ENCODE results near the gene LANCL2. TPM values are rescaled to one million over a fixed set of nuclear protein-coding genes. Genes with fewer than 3 reads are reported as not detected.
A peak's percentile ranks its signal among the peaks of the same experiment; 100 is the strongest.
"Not testable (repeated sequence)": the region's sequence is repeated elsewhere in the genome, so short reads cannot be mapped to it uniquely, and the experiment has no call there.

Gene LANCL2
- total RNA-seq, 1 experiment from 2014 or later, result 14.3 TPM

- Mint-ChIP-seq H3K4me1 (ENCODE audit: insufficient read depth, unreplicated experiment) (no peaks in the 10 kb centered on the region), H3K27me3 (ENCODE audit: insufficient read depth, unreplicated experiment) (no peaks in the 10 kb centered on the region), H3K9me3 (ENCODE audit: unreplicated experiment) (no peaks in the 10 kb centered on the region), H3K4me3 (ENCODE audit: unreplicated experiment) (no peak overlapping the region), H3K36me3 (ENCODE audit: insufficient read depth, unreplicated experiment) (no peaks in the 10 kb centered on the region), H3K27ac (ENCODE audit: low read depth, unreplicated experiment) (no peak overlapping the region)
- no peak for DNase-seq (ENCODE audit: unreplicated experiment)
- BruUV-seq (replicated peaks), result no TSS peak
- ChIA-PET POLR2A (interaction anchor here (1.0 kb wide), 1 partner anchor 9 kb away, joined by 3 read pairs; no protein-coding TSS in a partner anchor), CTCF (interaction anchor here (0.9 to 3.6 kb wide), 5 partner anchors 35 to 155 kb away, joined by 3 to 22 read pairs (median 4); no protein-coding TSS in a partner anchor)
- TF ChIP-seq, protein P1, sequence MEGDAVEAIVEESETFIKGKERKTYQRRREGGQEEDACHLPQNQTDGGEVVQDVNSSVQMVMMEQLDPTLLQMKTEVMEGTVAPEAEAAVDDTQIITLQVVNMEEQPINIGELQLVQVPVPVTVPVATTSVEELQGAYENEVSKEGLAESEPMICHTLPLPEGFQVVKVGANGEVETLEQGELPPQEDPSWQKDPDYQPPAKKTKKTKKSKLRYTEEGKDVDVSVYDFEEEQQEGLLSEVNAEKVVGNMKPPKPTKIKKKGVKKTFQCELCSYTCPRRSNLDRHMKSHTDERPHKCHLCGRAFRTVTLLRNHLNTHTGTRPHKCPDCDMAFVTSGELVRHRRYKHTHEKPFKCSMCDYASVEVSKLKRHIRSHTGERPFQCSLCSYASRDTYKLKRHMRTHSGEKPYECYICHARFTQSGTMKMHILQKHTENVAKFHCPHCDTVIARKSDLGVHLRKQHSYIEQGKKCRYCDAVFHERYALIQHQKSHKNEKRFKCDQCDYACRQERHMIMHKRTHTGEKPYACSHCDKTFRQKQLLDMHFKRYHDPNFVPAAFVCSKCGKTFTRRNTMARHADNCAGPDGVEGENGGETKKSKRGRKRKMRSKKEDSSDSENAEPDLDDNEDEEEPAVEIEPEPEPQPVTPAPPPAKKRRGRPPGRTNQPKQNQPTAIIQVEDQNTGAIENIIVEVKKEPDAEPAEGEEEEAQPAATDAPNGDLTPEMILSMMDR (IDR thresholded peaks at IDR 0.05; ENCODE audit: unreplicated experiment), result no peak
- intact Hi-C loops (cut with micrococcal nuclease), result no loop called here
Observed at GRCh38 chr7:55410667-55411239, 45.6 kb downstream of the LANCL2 start.

DNA sequence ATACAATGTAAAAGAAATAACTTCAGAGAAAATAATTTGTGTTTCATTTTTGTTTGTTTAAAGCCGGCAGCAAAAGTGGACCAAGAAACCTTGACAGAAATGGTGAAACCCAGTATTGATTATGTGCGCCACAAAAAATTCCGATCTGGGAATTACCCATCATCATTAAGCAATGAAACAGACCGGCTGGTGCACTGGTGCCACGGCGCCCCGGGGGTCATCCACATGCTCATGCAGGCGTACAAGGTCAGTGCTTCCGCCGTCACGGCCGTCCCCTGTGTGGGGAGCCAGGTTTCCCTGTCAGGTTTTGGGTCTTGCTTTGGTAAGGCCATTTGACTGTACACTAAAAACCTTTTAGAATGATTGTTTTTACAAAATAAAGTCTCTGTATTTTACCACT, 46.7 kb downstream of the LANCL2 start:
- Mint-ChIP-seq H3K36me3 (ENCODE audit: insufficient read depth, unreplicated experiment) (no peaks in the 10 kb centered on the region), H3K27me3 (ENCODE audit: insufficient read depth, unreplicated experiment) (no peaks in the 10 kb centered on the region), H3K4me1 (ENCODE audit: insufficient read depth, unreplicated experiment) (no peaks in the 10 kb centered on the region), H3K27ac (ENCODE audit: low read depth, unreplicated experiment) (no peak overlapping the region), H3K4me3 (ENCODE audit: unreplicated experiment) (no peak overlapping the region), H3K9me3 (ENCODE audit: unreplicated experiment) (no peaks in the 10 kb centered on the region)
- ChIA-PET CTCF (no interaction called here), POLR2A (no interaction called here)
- TF ChIP-seq, protein P1 (IDR thresholded peaks at IDR 0.05; ENCODE audit: unreplicated experiment), result no peak
- no TSS peak for BruUV-seq (replicated peaks)
- no peak for DNase-seq (ENCODE audit: unreplicated experiment)
- intact Hi-C loops (cut with micrococcal nuclease), result no loop called here

DNA sequence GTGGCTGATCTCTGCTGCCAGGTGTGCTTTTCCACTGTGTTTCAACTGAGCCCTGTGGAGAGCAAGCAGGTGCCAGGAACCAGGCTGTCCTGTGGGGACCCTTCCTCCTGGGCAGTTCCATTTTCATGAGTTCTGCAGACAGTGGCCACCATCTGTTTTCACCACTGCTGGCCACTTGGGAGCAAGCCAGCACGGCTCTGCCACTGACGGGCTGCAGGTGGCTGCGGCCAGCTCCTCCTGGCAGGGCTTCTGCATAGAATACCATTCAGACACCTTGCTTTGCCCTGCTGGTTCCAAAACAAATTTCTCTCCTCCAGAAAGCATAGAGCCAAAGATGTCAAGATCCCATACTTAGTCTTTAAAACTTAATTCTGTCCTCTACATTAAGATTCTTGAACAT, 48.3 kb downstream of the LANCL2 start:
- Mint-ChIP-seq H3K27ac (ENCODE audit: low read depth, unreplicated experiment) (no peak overlapping the region), H3K4me3 (ENCODE audit: unreplicated experiment) (no peak overlapping the region), H3K4me1 (ENCODE audit: insufficient read depth, unreplicated experiment) (no peaks in the 10 kb centered on the region), H3K36me3 (ENCODE audit: insufficient read depth, unreplicated experiment) (no peaks in the 10 kb centered on the region), H3K27me3 (ENCODE audit: insufficient read depth, unreplicated experiment) (no peaks in the 10 kb centered on the region), H3K9me3 (ENCODE audit: unreplicated experiment) (no peaks in the 10 kb centered on the region)
- CTCF ChIA-PET, result interaction anchor here (0.7 to 6.9 kb wide), 11 partner anchors 10 to 720 kb away, joined by 3 to 304 read pairs (median 4); no protein-coding TSS in a partner anchor
- TF ChIP-seq, protein P1 (IDR thresholded peaks at IDR 0.05; ENCODE audit: unreplicated experiment), result no peak
- intact Hi-C loops (cut with micrococcal nuclease), result no loop called here
- BruUV-seq (replicated peaks), result no TSS peak
- POLR2A ChIA-PET, result no interaction called here
- no peak for DNase-seq (ENCODE audit: unreplicated experiment)

DNA sequence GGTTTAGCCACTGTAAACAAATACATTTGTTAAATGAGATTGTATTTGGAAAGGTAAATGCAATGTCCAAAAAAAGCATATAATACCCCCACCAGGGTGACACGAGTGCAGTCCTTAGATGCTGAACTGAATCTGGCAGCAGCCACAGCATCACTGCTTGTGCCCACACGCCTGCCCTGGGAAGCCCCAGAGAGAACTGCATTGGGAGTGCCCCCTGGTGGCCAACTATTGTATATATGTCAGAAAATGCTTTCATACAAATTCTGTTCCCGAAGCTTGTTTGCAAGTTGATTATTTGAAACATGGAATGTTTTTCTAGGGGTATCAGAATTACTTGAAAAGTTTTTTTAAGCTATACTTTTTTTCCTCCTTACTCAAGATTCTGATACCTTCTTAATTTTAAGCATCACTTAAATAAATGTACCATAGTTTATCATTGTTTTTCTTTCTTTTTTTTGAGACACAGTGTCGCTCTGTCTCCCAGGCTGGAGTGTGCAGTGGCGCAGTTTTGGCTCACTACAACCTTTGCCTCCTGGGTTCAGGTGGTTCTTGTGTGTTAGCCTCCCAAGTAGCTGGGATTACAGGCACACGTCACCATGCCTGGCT, 50.1 kb downstream of the LANCL2 start:
- CTCF ChIA-PET, result interaction anchor here (0.5 to 6.9 kb wide), 45 partner anchors 8 to 1031 kb away, joined by 3 to 304 read pairs (median 4); no protein-coding TSS in a partner anchor
- DNase-seq (ENCODE audit: unreplicated experiment), result peak; percentile 81
- no TSS peak for BruUV-seq (replicated peaks)
- intact Hi-C loops (cut with micrococcal nuclease), result loop anchor here (1.0 to 5.0 kb wide), 4 partner anchors 126 to 658 kb away; partner anchors contain the start of gene SEC61G
- TF ChIP-seq, protein P1 (IDR thresholded peaks at IDR 0.05; ENCODE audit: unreplicated experiment), result peak; percentile 77
- H3K4me1 Mint-ChIP-seq (ENCODE audit: insufficient read depth, unreplicated experiment), result no peaks in the 10 kb centered on the region
- H3K27ac Mint-ChIP-seq (ENCODE audit: low read depth, unreplicated experiment), result no peak overlapping the region
- no peak overlapping the region for H3K4me3 Mint-ChIP-seq (ENCODE audit: unreplicated experiment)
- peaks cover 7% of the 10 kb centered on the region for H3K36me3 Mint-ChIP-seq (ENCODE audit: insufficient read depth, unreplicated experiment)
- POLR2A ChIA-PET, result interaction anchor here (1.0 to 1.5 kb wide), 3 partner anchors 127 to 133 kb away, joined by 3 to 7 read pairs (median 5); no protein-coding TSS in a partner anchor
- no peaks in the 10 kb centered on the region for H3K9me3 Mint-ChIP-seq (ENCODE audit: unreplicated experiment)
- H3K27me3 Mint-ChIP-seq (ENCODE audit: insufficient read depth, unreplicated experiment), result no peaks in the 10 kb centered on the region

- CTCF ChIA-PET, result interaction anchor here (0.6 to 6.9 kb wide), 5 partner anchors 67 to 728 kb away, joined by 3 to 304 read pairs (median 3); no protein-coding TSS in a partner anchor
- BruUV-seq (replicated peaks), result not testable (repeated sequence)
Observed at GRCh38 chr7:55417456-55417855, 52.3 kb downstream of the LANCL2 start.

More at GRCh38 chr7:55417456-55417855, 52.3 kb downstream of the LANCL2 start:
- not testable (repeated sequence) for H3K36me3 Mint-ChIP-seq (ENCODE audit: insufficient read depth, unreplicated experiment); H3K4me3 Mint-ChIP-seq (ENCODE audit: unreplicated experiment); H3K27me3 Mint-ChIP-seq (ENCODE audit: insufficient read depth, unreplicated experiment); H3K9me3 Mint-ChIP-seq (ENCODE audit: unreplicated experiment); H3K4me1 Mint-ChIP-seq (ENCODE audit: insufficient read depth, unreplicated experiment); H3K27ac Mint-ChIP-seq (ENCODE audit: low read depth, unreplicated experiment); DNase-seq (ENCODE audit: unreplicated experiment)
- POLR2A ChIA-PET, result interaction anchor here (0.6 to 0.7 kb wide), 2 partner anchors 11 to 18 kb away, joined by 3 read pairs; no protein-coding TSS in a partner anchor
- intact Hi-C loops (cut with micrococcal nuclease), result loop anchor here (5.0 kb wide), 1 partner anchor 660 kb away; the partner anchor contains the start of gene SEC61G

Measured in MCF 10A (cell line).